GM12892 (cell line): ENCODE data around the gene CLDN14.

ENCODE experiments used
- POLR2A ChIP-seq: IDR thresholded peaks from 2 replicates; pipeline ENCODE4 v1.6.1; 2011; ENCODE audit warnings: low read depth, low read length, control low read depth
- POLR2AphosphoS5 ChIP-seq: IDR thresholded peaks from 2 replicates; pipeline ENCODE4 v1.6.1; 2011; ENCODE audit warnings: low read depth, low read length, control low read depth
- TAF1 ChIP-seq: IDR thresholded peaks from 2 replicates; pipeline ENCODE4 v1.6.1; 2011; ENCODE audit warnings: low read depth, mild to moderate bottlenecking, control low read depth, low read length, borderline replicate concordance

GRCh38 chr21:36415375-36415774 lies 64.5 kb downstream of the CLDN14 start:
- no peak for TF ChIP-seq POLR2A
- no peak for TF ChIP-seq POLR2AphosphoS5
- no peak for TF ChIP-seq TAF1
